ENCODE results near the gene ANKRD13C. TPM values are rescaled to one million over a fixed set of nuclear protein-coding genes. Genes with fewer than 3 reads are reported as not detected.

Gene ANKRD13C
- total RNA-seq, 6 experiments from 2014 or later, result 16.1 to 19.8 (median 19.1) TPM

DNA sequence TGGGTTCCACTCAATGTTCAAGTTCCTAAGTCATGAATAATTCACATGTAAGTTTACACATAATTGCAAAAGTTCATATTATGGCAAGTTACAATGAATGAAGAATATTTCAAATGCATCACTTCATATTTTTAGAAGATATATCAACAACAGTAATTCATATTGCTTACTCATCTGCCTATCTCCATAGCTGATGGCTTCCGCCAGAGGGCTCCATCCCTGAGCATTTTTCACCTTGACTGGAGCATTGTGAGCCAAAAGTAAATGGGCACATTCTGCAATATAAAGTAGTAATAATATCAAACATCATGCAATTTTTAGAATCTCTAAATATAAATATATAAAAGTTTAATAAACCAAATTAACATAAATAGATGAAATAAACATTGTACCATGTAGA is 29.8 kb downstream of the ANKRD13C start:
- Mint-ChIP-seq H3K4me3 (no peak overlapping the region), H3K27me3 (ENCODE audit: insufficient read depth) (no peaks in the 10 kb centered on the region), H3K4me1 (ENCODE audit: low read depth) (peaks cover 28% of the 10 kb centered on the region), H3K36me3 (ENCODE audit: low read depth) (peaks cover 11% of the 10 kb centered on the region), H3K27ac (no peak overlapping the region), H3K9me3 (no peaks in the 10 kb centered on the region)
- TF ChIP-seq, protein P1, sequence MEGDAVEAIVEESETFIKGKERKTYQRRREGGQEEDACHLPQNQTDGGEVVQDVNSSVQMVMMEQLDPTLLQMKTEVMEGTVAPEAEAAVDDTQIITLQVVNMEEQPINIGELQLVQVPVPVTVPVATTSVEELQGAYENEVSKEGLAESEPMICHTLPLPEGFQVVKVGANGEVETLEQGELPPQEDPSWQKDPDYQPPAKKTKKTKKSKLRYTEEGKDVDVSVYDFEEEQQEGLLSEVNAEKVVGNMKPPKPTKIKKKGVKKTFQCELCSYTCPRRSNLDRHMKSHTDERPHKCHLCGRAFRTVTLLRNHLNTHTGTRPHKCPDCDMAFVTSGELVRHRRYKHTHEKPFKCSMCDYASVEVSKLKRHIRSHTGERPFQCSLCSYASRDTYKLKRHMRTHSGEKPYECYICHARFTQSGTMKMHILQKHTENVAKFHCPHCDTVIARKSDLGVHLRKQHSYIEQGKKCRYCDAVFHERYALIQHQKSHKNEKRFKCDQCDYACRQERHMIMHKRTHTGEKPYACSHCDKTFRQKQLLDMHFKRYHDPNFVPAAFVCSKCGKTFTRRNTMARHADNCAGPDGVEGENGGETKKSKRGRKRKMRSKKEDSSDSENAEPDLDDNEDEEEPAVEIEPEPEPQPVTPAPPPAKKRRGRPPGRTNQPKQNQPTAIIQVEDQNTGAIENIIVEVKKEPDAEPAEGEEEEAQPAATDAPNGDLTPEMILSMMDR (IDR thresholded peaks at IDR 0.05), result no peak
- no peak for DNase-seq

DNA sequence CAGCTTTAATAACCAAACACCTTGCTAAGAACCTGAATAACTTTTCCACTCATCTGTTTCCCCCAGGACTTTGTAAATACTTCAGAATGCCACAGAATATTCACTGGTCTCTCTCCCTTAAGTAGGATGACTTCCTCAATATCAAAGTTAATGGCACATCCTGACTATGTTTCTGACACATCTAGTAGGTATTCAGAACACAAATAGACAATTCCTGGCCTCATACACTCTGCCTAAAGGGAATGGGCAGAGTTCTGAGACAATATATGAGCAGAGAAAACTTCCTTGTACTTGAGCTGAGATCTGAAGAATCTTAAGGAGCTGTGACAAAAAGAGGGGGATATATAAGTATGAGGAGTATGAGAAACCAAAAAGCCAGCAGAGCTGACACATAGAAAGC is 34.8 kb downstream of the ANKRD13C start:
- H3K4me3 Mint-ChIP-seq, result peak overlapping the region; percentile 65
- DNase-seq, result peak; percentile 82
- H3K4me1 Mint-ChIP-seq (ENCODE audit: low read depth), result peaks cover 36% of the 10 kb centered on the region
- peak overlapping the region; percentile 89 for H3K27ac Mint-ChIP-seq
- no peaks in the 10 kb centered on the region for H3K9me3 Mint-ChIP-seq
- H3K27me3 Mint-ChIP-seq (ENCODE audit: insufficient read depth), result no peaks in the 10 kb centered on the region
- TF ChIP-seq, protein P1 (IDR thresholded peaks at IDR 0.05), result no peak
- peaks cover 13% of the 10 kb centered on the region for H3K36me3 Mint-ChIP-seq (ENCODE audit: low read depth)

GRCh38 chr1:70318191-70318590 is 36.3 kb downstream of the ANKRD13C start:
- no peaks in the 10 kb centered on the region for H3K9me3 Mint-ChIP-seq
- H3K36me3 Mint-ChIP-seq (ENCODE audit: low read depth), result peaks cover 5% of the 10 kb centered on the region
- H3K27me3 Mint-ChIP-seq (ENCODE audit: insufficient read depth), result no peaks in the 10 kb centered on the region
- H3K4me1 Mint-ChIP-seq (ENCODE audit: low read depth), result peaks cover 36% of the 10 kb centered on the region
- TF ChIP-seq, protein P1 (IDR thresholded peaks at IDR 0.05), result no peak
- H3K27ac Mint-ChIP-seq, result no peak overlapping the region; the same call in 1 of the 2 replicates
- no peak overlapping the region for H3K4me3 Mint-ChIP-seq
- no peak for DNase-seq

- DNase-seq, result no peak
- TF ChIP-seq, protein P1 (IDR thresholded peaks at IDR 0.05), result no peak
- Mint-ChIP-seq H3K27ac (no peak overlapping the region), H3K36me3 (ENCODE audit: low read depth) (peaks cover 5% of the 10 kb centered on the region), H3K9me3 (no peaks in the 10 kb centered on the region), H3K27me3 (ENCODE audit: insufficient read depth) (no peaks in the 10 kb centered on the region), H3K4me1 (ENCODE audit: low read depth) (peaks cover 36% of the 10 kb centered on the region), H3K4me3 (no peak overlapping the region)
Measured at GRCh38 chr1:70317087-70317486, 37.4 kb downstream of the ANKRD13C start.

DNA sequence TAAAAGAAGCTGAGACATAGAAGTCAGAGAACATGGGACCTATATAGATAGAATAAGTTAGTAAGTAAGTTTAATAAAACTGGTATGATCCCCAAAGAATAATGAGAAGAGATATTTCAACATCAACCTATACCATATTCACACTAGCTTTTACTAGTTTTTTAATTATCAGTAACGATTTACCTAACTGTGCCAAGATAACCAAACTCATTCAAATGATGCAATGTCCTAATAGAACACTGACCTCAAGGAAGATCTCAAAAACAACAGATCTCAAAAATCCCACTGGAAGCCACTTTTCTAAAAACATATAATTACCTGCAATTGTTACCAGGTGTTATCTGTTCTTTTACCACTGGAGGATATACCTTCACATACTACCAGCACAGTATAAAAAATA is 38.7 kb downstream of the ANKRD13C start:
- DNase-seq, result no peak
- Mint-ChIP-seq H3K27ac (no peak overlapping the region), H3K4me1 (ENCODE audit: low read depth) (peaks cover 28% of the 10 kb centered on the region), H3K9me3 (no peaks in the 10 kb centered on the region), H3K36me3 (ENCODE audit: low read depth) (peaks cover 5% of the 10 kb centered on the region), H3K4me3 (no peak overlapping the region), H3K27me3 (ENCODE audit: insufficient read depth) (no peaks in the 10 kb centered on the region; the same call in 1 of the 2 replicates)
- TF ChIP-seq, protein P1 (IDR thresholded peaks at IDR 0.05), result no peak

Measured in HFFc6 (cell line).